Head of caudate nucleus (tissue), 42 donors: ENCODE measurements around the gene FKBP7.
"Not testable (repeated sequence)": the region's sequence is repeated elsewhere in the genome, so short reads cannot be mapped to it uniquely, and the experiment has no call there.

Experiments used
- DNase-seq, 42 donors: peaks; one replicate each; pipeline versions ENCODE4 v3.0.0 to v3.0.0-alpha.2; 2020 to 2021; ENCODE audit warnings: mixed read lengths in 7 of 42
- intact Hi-C: fragments of 100-400 bp; cut with DNase I; formaldehyde crosslinking; loops from one replicate; pipeline ENCODE4 v1.15.0; 2022

Gene FKBP7

DNA sequence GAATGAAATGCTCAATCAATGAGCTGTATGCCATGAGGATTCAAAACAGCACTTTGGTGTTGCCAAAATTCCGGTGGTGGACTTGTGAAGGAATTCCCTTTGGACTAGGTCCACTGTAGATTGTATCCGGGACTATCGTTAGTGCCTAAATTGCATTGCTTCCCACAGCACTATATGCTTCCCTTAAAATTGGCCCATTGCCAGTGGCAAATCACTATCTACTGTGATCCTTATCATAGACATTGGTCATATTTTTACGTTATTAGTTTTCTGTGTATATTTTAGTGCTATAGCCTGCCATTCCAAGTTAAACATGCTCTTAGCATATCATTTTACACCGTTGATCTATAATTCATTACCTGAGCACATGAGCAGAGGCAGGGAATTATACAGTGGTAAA is 25.5 kb downstream of the FKBP7 start:
- DNase-seq: no peak
- intact Hi-C loops: no loop called here

DNA sequence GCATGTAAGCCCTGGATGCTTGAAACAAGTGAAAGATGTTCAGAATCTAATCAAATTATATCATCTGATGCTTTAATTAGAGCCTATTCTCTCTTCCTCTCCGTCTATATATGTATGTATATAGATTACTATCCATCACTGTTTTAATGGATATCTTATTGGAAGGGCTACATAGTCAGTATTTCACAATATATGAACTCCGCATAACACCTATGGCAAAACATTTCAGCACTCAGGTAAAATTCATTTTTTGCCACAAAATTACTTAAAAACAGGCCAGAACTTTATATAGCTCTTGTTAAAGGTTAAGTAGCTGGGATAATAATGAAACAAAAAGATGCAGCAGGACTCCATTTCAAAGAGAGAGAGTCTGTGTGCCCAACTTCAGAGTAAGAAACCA is 26.1 kb downstream of the FKBP7 start:
- no peak for DNase-seq
- intact Hi-C loops: no loop called here

DNA sequence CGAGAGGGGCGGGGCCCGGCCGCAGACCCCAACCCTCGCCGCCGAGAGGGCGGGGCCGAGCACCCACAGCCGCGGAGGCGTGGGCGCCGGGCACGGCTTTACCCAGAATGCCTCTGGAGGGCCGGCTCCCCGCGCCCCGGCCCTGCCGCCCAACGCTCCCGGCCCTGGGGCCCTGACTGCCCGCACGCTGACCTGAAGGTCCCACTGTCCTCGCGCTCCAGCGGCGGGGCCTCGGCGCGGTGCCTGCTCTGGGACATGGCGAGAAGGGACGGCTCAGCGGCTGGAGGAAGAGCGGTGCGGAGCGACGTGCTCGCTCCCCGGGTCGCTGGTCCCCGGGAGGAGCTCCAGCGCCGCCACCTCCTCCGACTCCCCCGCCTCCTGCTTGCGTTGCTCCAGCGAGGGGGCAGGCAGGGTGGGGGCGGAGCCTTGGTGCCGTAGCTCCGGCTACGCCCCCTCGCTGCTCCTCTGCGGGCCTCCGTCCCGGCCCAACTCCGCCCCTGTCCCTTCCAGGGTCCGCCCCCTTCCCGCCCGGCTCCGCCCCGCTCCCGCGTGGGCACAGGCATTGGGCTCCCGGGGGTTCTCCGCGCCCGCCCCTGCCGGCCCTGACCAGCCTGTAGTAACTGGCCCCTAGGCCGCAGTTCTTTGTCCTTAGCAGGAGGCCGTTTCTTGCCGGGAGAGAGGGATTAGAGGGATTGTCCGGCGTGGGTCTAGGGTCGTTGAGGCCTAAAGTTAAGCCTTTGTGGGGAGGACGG is 27.4 kb downstream of the FKBP7 start, which contains the start of the genes PJVK and PRKRA:
PJVK (plus strand) TSS at position 605 of the 752 bp plus-strand sequence. CDS start 2,032 bp downstream, outside the sequence.
PRKRA (minus strand) TSS at position 402 of the 752 bp plus-strand sequence; CDS start at position 257, 145 bp downstream.
- DNase-seq: peak; percentile 91 to 99 (median 99)
- intact Hi-C loops: loop anchor here (1.0 kb wide), 1 partner anchor 27 kb away; the partner anchor contains the start of gene FKBP7

DNA sequence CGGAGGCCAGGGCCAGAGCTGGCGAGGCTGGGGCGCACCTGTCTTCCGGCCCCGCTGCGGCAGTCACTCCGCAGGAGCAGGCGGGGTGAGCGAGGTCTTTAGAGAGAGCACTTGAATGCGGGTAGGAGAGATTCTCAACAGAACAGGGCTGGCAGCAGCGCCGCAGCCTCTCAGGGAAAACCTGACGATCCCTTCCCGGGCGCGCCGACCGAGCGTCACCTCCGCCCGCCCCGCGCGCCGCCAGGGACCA is 28.0 kb downstream of the FKBP7 start:
- peak in 11 of 42 donors; percentile 26 to 82 (median 72) for DNase-seq

DNA sequence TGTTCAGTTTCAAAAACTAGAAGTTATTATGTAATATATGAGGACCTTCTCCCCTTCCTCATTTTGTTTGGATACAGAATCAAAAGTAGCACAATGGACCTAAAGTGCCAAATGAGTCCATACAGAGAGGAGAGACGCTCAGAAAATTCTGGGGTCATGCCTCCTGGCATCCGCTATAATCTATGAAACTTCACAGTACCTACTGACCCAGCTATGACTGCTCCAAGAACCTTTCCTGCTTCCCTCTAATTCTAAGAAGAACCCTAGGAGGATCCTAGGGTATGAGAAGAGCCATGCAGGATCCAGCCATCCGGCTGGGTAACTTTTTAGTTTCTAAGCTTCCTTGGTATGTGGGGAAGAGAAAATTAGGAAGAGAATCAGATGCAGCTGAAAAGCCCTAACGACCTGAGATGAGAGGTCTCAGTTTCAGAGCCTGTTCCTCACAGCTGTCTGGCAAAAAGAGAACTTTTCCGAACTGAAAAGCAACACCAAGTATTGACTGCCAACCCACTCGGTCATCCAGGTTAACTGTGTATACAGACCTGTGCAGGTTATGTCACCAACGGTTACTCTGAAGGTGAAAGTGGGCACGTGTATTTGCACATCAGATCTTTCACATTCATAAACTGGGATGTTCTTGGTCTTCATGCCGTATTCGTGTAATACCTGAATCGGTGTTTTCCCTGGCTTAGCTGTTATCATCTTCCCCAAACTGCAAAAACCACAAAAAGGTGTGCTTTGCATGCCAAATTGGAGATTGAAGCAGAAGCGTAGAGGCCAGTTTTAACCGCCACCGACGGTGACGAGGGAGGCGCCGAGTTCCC is 28.5 kb downstream of the FKBP7 start:
- intact Hi-C loops: no loop called here
- peak in 2 of 42 donors; percentile 3 to 11 for DNase-seq

More for the DNA sequence above, 28.0 kb downstream of the FKBP7 start:
- intact Hi-C loops: no loop called here

DNA sequence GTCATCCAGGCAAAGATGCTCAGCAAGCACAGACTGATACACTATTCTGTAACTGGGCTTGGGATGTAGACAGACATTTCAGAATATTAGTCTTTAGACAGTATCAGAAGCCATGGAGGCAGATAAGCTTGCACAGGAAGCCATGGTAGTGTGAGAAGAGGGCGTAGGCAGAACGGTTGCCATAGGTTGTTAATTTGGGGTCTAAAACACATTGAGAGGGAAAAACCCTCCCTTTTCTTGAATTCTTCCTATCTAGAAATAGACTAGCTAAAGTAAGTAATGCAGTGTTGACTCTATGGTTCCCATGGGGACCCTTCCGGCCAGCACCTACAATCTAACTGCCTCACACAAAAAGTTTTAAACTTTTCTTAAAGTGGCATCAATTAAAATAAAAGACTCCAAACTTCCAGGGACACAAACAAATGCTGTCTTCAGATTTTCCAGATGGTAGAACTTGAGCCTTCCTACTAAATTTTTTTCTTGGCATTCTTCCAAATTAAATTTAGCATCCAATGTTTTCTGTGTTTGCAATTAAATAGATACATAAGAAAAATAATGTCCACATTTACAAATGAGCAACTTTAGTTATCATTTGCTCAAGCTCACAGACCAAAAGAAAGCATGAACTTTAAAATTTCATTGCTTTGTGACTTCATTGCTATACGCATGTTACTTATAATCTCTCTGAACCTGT is 29.3 kb downstream of the FKBP7 start:
- DNase-seq: no peak
- intact Hi-C loops: no loop called here

DNA sequence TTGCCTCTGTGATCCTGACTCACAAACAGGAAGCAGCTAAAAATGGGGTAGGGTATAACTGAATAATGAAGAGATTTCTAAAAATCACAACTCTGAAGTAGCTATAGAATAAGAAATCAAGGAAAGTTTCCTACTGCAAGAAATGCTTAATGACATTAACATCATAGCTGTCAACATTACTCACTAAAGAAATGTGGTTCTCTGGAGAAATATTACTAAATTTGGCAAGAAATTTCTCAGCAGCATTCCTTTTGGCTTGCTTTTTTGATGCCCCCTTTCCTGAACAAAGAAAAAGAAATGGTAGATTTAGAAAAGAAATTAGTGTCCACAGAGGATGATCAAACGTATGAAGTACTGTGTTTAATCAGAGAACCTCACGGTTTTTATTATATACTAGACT is 37.0 kb downstream of the FKBP7 start:
- intact Hi-C loops: no loop called here
- no peak for DNase-seq

DNA sequence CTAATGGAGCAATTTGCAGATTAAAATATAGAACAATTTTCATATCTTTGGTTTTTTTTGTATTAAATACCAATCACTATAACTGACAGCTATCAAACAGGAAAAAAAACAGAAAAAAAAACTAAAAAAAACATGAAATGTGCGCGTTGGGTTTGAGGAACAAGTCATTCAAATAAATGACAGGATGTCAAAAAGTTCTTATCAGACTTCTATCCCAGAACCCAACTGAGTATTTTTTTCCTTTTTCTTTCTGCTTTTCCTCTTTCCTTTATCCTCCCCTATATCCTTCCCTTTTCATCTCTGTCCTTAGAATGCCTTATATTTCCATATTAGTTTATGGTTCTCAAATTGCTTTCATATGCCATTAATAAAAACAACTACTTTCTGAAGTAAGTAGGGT is 41.7 kb downstream of the FKBP7 start:
- DNase-seq: no peak
- intact Hi-C loops: no loop called here

DNA sequence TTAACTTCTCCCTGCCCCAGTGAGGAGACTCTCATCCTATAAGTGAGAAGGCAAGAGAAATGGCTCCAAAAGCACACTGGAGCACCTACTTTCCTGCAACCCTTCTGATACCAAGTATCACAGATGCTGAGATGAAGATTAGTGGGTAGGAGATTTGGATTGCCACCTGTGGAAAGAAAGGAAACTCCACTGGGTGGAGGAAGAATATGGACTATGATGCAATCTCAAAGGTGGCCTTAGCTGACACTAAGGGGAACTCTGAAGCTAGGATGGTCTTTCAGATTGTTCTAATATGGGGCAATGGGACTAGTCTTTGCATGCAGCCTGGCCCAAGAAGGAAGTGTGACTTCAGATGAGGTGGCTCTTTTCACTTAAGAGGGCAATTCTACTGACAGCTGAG is 49.1 kb downstream of the FKBP7 start:
- no peak for DNase-seq
- intact Hi-C loops: no loop called here

DNA sequence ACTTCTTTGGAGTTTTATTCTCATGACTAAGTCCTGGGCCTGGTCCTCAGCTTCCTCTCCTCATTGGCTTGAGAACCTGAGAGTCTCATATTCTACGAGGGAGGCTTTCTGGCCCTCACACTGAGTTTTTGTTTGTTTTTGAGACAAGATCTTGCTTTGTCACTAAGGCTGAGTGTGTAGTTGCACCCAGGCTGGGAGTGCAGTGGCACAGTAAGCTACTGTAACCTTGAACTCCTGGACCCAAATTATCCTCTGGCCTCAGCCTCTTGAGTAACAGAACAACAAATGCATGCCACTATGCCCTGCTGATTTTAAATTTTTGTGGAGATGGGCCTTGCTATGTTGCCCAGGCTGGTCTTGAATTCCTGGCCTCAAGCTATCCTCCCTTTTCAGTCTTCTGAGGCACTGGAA is 50.0 kb downstream of the FKBP7 start:
- DNase-seq: no peak
- intact Hi-C loops: no loop called here

DNA sequence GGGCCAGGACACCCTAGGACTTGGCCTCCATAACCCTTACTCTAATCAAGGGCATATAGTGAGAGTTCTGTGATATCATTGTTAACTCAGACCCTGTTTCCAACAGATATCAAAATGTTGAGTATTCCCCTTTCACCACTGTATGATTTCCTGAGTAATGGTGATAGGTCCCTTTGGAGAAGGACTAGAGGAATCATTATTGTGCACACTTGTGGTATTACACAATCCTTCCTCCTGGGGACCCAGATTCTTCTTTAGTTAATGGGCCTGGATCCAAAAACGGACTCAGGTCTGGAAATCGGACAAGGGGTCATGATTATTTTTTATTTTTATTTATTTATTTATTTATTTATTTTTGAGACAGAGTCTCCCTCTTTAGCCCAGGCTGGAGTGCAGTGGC is 50.9 kb downstream of the FKBP7 start:
- intact Hi-C loops: no loop called here

DNA sequence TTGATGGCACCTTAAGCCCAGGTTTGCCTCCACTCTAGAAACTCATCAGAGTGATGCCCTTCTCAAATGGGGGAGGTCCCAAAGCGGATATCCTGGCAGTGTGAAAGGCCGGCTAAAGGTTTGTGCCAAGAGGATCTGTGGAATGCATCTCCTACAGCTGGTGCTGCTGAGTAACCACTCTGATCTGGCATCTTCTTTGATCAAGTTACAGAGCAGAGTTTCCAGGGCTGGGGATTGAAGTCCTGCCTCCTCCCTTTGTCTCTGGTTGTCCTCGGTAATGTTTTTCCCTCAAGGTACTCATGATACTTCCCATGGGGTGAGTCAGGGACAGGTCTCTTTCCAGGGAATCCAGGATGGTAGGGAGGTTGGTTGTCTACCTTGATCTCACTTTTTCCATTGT is 52.0 kb downstream of the FKBP7 start:
- DNase-seq: no peak
- intact Hi-C loops: no loop called here

More for the DNA sequence above, 50.9 kb downstream of the FKBP7 start:
- no peak for DNase-seq

DNA sequence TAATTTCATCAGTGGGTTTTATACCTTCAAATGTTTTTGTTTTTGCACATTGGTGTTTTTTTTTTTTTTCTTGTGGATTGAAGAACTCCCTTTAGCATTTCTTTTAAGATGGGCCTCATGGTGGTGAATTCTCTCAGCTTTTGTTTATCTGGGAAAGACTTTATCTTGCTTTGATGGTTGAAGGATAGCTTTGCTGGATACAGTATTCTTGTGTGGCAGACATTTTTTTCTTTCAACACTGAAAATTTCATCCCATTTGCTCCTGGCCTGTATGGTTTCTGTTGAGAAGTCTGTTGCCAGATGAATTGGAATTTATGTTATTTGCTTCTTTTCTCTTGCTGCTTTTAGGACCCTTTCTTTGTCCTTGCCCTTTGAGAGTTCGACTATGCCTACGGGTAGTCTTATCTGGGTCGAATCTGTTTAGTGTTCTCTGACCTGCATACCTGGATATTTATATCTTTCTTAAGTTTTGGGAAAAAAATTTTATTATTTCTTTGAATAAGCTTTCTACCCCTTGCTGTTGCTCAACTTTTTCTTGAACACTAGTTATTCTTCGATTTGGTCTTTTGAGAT is 53.1 kb downstream of the FKBP7 start:
- no peak for DNase-seq
- intact Hi-C loops: no loop called here

DNA sequence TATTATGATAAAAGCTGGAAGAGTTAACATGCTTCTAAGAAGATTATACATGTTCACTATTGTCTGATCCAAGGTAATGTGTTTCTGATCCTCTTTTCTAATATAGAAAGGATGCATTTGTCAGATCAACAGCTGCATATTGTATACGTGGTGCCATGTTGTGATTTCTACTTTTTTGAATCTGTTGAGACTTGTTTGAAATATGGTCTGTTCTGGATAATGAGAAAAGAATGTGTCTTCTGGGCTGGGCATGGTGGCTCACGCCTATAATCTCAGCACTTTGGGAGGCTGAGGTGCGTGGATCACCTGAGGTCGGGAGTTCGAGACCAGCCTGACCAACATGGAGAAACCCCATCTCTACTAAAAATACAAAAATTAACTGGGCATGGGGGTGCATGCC is 54.7 kb downstream of the FKBP7 start:
- intact Hi-C loops, DNase-seq: not testable (repeated sequence)

DNA sequence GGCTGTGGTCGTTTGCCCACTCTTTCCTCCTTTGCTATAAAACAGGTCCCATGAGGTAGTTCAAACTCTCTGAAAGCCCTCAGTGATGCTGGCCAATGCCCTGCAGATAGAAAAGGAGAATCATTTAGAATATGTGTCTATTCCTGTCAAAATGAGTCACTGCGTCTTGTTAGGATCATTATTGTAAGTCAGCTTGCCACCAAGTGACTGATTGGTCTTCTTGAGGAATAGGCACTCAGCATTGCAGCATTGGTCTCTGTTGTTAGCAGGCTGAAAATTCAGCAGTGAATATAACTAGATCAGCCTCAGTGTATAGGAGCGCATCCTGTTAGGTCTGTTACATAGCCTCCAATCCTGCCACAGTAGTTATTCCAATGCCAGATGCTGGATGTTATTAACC is 56.3 kb downstream of the FKBP7 start:
- DNase-seq: no peak
- intact Hi-C loops: no loop called here

DNA sequence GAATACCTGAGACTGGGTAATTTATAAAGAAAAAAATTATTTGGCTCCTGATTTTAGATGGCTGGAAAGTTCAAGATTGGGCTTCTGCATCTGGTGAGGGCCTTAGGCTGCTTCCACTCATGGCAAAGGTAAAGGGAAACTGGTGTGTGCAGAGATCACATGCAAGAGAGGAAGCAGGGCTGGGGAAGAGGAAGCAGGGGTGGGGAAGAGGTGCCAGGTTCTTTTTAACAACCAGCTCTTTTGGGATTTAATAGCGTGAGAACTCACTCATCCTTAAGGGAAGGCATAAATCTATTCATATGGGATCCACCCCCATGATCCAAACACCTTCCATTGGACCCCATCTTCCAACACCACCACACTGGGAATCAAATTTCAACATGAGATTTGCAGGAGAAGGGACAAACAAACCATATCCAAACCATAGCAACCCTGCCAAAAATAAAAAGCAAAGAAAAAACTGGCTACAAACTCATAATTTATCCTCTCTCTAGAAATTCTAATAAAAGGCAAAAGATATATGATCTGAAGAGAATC is 57.9 kb downstream of the FKBP7 start:
- intact Hi-C loops: no loop called here
- DNase-seq: no peak

DNA sequence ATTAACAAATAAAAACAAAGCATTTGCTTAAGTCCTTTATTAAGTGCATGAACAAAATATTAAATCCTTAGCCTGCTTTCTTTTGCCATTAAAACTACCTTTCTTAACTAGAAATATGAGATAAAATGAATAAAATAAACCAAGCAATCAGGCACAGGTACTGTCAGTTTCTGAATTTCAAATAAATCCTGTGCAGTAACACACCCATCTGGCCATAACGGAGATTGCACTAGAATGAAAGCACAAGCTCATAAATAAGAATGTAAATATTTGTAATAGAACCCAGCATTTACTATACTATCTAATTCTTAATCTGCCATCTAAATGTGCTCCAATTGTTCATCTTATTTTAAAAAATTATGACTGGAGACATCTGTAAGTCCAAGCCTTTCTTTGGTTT is 59.3 kb downstream of the FKBP7 start:
- intact Hi-C loops: no loop called here
- DNase-seq: peak in 2 of 42 donors; percentile 14 to 15

DNA sequence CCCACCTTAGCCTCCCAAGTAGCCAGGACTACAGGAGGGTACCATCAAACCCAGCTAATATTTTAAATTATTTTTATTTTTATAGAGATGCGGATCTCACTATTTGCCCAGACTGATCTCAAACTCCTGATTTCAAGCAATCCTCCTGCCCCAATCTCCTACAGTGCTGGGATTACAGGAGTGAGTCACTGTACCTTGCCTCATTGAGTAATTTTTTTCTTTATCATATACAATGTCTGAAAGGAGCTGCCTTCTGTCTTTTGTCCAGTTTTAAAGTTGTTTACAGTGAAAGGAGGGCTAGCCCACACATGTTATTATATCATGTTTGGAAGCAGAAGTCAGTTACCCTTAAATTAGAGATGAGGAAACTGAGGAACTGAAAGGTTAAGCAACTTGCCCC is 60.0 kb downstream of the FKBP7 start:
- intact Hi-C loops: no loop called here
- DNase-seq: no peak

DNA sequence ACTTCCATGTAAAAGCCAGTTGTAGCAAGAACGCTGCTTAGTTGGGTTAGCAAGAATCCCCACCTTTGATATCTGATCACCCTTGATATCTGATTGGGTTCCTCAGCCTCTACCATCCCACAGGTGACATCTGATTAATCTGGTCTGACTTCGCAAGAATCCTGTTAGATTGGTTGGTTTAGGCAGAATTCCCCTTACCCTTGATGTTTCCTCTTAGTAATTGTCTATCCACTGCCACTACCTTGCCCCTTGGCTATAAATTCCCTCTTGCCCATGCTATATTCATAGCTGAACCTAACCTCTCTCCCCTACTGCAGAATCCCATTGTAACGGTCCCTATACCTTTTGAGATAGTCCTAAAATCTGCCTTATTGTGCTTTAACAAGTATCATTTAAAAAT is 60.5 kb downstream of the FKBP7 start:
- intact Hi-C loops: no loop called here
- DNase-seq: no peak
